D721Med (cell line): Measurements from ENCODE around the gene ENTREP3.

Experiments used
- DNase-seq: peaks from one replicate; pipeline ENCODE4 v3.0.0; 2011; ENCODE audit warnings: low spot score; ENCODE audit not compliant: insufficient read length
- FAIRE-seq: peaks from 2 replicates; lab custom pipeline; 2011; peaks lifted over from hg19 to GRCh38; lab: Jason Lieb, UNC
- CTCF ChIP-seq: IDR thresholded peaks from 2 replicates; pipeline ENCODE4 v1.5.1; 2012; ENCODE audit warnings: mild to moderate bottlenecking, control low read depth; ENCODE audit not compliant: insufficient read depth; ENCODE audit errors: missing control alignments

The ENTREP3 gene

GRCh38 chr1:155210314-155211104 is 44.8 kb downstream of the ENTREP3 start:
- no peak for FAIRE-seq
- TF ChIP-seq CTCF: no peak
- no peak for DNase-seq

GRCh38 chr1:155209312-155209721 is 46.0 kb downstream of the ENTREP3 start:
- FAIRE-seq (no peak), DNase-seq (no peak)
- no peak for TF ChIP-seq CTCF

DNA sequence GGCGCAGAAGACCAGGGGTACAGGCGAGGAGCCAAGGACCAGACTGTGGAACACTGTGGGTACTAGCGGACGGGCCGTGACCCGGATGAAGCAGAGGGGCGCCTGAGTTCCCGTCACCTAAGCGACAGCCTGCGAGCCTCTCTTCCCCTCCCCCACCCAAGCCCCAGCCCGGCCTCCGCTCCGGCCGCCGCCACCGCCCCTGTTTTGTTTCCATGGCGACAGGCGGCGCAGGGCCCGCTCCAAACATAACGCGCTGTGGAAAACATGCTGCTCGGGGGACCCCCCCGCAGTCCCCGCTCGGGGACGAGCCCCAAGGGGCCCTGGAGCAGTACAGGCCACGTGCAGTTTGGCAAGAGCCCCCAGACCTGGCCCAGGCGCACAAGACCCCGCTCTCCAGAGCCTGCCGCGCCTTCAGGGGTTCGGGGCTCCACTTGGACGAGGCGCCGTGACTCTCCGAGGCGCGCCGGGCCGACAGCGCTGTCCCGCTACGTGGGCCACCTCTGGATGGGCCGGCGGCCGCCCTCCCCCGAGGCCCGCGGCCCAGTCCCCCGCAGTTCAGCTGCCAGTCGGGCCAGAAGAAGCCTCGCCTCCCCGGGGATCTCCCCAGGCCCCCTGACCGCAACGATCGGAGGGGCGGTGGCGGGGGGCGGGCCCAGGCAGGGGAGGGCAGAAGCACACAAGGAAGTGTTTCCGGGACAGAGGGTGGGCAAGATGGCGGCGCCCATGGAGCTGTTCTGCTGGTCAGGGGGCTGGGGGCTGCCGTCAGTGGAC is 46.6 kb downstream of the ENTREP3 start, which contains the start of gene MTX1:
MTX1 (plus strand) TSS at position 155 of the 771 bp plus-strand sequence; CDS start at position 265, 110 bp downstream.
- FAIRE-seq (no peak), DNase-seq (peak; percentile 89)
- no peak for TF ChIP-seq CTCF

DNA sequence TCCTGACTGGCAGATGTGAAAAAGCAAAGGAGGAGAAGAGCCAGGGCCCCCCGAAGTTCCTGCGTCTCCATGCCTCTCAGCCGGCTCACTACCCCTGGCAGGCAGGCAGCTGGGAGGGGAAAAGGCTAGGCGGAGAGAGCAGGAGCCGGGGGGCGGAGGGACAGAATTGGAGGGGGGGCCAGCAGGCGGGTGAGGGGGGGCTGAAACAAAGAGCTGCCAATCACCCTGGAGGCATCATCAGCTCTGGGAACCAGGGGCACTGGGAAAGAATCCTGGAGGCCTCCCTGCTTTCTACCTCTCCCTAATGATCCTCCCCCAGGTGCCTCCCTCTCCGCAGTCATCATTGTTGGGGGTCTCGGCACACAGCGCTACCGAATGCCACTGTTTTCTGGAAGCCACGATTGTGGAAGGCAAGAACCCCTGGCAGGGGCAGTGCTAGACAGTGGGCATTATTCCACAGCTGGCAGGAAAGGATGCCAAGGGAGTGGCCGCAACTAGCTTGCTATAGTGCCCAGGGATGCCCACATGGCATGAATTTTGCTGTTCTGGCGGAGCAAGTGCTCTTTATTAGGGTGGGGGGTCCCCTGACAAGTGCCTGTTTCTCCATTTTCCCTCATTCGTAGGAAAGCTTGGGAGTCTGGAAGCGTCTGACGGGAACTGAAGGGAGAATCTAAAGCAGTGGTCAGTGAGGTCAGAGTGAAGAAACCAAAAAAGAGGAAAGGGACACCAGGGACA is 47.3 kb downstream of the ENTREP3 start, which contains the start of gene THBS3:
THBS3 (minus strand) TSS at position 92 of the 735 bp plus-strand sequence; CDS start at position 71, 21 bp downstream.
- FAIRE-seq: no peak
- peak; percentile 47 for DNase-seq
- TF ChIP-seq CTCF: no peak

DNA sequence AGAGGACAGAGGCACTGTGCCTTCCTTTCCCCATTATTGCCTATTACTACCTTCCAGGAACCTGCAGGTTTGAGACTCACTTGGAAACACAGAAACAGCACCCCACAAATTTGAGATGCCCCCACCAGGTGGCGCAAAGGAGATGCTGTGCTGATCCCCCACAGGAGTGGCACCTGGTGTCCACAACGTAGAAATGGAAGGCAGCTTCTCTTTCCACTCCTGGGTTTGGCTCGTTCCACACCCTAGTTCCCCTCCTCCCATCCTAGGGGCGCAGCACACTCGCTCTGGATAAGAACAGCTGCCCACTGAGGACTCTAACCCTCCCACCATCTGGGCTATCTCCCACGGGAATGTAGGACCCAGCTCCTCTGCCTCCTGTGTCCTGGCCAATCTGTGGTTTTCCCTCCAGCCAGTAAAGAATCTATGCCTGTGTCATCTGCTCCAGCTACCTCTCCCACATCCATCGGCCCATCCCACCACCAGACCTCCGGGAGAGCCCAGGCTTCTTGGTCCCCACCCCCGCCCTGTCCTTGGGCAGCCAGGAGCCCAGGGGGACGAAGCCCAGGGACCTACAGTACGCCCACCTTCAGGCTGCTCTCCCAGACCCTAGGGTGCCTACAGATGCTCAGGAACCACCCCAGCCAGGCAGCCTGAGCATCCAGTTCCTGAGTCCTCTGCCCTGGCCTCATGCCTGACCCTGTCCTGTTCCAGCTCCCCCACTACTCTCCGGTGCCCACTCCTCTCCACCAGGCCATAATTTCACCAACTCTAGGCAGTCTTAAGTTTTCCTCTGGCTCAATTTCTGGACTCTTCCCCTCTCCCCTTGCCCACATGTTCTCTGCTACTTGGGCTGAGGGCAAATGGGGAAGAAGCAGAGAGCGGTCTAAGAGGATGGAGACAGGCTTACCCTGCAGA is 48.1 kb downstream of the ENTREP3 start:
- TF ChIP-seq CTCF: peak; percentile 96
- peak; percentile 16 for FAIRE-seq
- DNase-seq: peak; percentile 78

DNA sequence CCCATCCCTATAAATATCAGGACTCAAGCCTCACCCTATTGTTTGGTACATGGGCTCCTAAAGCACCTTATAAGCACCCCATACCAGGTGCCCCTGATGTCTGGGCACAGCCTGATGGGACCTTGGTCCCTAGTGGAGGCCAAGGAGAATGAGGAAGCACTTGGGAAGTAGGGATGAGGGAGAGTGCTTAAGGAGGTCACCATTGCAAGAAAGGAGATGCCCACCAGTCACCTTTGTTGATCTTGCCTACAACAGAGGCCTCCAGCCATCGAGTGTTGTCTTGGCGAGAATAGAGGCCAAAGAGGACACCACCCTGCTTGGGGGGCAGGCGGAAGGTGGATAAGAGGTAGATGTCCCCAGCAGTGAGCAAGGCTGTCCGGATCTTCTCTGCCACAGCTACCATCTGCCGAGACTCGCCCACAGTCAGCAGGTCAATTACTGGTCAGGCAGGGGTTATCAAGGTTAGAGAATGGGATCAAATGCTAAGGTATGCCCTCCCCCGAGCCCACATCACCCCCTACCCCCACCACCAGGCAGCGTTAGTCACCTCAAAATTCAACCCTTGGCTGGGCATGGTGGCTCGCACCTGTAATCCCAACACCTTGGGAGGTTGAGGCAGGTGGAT is 49.2 kb downstream of the ENTREP3 start:
- DNase-seq: peak; percentile 10
- FAIRE-seq: no peak
- TF ChIP-seq CTCF: no peak
